ENCODE data around the gene DYRK1A.

DNA sequence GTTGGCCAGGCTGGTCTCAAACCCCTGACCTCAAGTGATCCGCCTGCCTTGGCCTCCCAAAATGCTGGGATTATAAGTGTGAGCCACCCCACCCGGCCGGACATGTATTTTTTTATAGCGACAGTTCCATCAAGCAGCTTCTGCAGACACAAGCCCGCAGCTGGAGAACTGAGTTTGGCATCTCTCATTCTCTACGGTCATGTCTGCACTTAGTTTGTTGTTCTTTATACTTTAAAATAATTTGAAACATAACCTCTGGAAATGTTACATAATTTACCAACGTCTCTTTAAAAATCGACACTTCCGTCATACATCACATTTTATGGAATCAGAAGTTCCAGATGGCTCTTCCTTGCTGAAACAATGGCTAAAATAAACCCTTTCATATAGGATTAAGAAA lies 183.6 kb downstream of the DYRK1A start:
- TF ChIP-seq, protein P1, sequence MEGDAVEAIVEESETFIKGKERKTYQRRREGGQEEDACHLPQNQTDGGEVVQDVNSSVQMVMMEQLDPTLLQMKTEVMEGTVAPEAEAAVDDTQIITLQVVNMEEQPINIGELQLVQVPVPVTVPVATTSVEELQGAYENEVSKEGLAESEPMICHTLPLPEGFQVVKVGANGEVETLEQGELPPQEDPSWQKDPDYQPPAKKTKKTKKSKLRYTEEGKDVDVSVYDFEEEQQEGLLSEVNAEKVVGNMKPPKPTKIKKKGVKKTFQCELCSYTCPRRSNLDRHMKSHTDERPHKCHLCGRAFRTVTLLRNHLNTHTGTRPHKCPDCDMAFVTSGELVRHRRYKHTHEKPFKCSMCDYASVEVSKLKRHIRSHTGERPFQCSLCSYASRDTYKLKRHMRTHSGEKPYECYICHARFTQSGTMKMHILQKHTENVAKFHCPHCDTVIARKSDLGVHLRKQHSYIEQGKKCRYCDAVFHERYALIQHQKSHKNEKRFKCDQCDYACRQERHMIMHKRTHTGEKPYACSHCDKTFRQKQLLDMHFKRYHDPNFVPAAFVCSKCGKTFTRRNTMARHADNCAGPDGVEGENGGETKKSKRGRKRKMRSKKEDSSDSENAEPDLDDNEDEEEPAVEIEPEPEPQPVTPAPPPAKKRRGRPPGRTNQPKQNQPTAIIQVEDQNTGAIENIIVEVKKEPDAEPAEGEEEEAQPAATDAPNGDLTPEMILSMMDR (conservative IDR thresholded peaks at IDR 0.05; ENCODE audit: low read length) = no peak
- TF ChIP-seq EZH2phosphoT487 (IDR thresholded peaks at IDR 0.05; ENCODE audit: borderline replicate concordance, low read depth, low read length) = no peak
